CD4-positive, alpha-beta T cell (primary cell): ENCODE data around the gene ADK. TPM values are rescaled to one million over a fixed set of nuclear protein-coding genes. Genes with fewer than 3 reads are reported as not detected.
"Not testable (repeated sequence)": the region's sequence is repeated elsewhere in the genome, so short reads cannot be mapped to it uniquely, and the experiment has no call there.

Source experiments
- ATAC-seq: fragments of 200-7000 bp; cut with Tn5 transposase; one replicate; pipeline ENCODE4 v1.10.0; 2022; ENCODE audit warnings: mild to moderate bottlenecking; ENCODE audit not compliant: poor library complexity
- CTCF ChIA-PET: fragments of 350-600 bp; sonication (Branson Sonifier 250); formaldehyde crosslinking; loops from one replicate; lab custom pipeline; 2021; ENCODE audit warnings: antibody characterized with exemption, inconsistent platforms; lab: Charles Lee
- POLR2A ChIA-PET: fragments of 350-600 bp; sonication (Branson Sonifier 250); formaldehyde crosslinking; loops from one replicate; lab custom pipeline; 2021; ENCODE audit warnings: antibody characterized with exemption, inconsistent platforms; lab: Charles Lee
- DNase-seq, 14 experiments: peaks; one replicate each; pipeline ENCODE4 v3.0.0-alpha.2; 2013 to 2020; ENCODE audit warnings: mixed read lengths in 2 of 14
- H3K27ac ChIP-seq, 2 donors: one replicate each; pipeline versions ENCODE4 v1.5.1 to v1.7.0; 2013; ENCODE audit warnings: low read length in 2 of 2, low read depth in 1 of 2, mild to moderate bottlenecking in 1 of 2
- H3K27me3 ChIP-seq, 2 experiments: 1 replicate in 1 of 2; 2 replicates in 1 of 2; pipeline versions ENCODE4 v1.6.1 to v1.7.0; 2013; ENCODE audit warnings: low read length in 2 of 2, control low read depth in 1 of 2, mild to moderate bottlenecking in 1 of 2, moderate library complexity in 1 of 2; ENCODE audit not compliant: insufficient read depth in 2 of 2, control insufficient read depth in 1 of 2
- H3K36me3 ChIP-seq: one replicate; pipeline ENCODE4 v1.6.1; 2013; ENCODE audit warnings: low read length, control low read depth; ENCODE audit not compliant: insufficient read depth
- H3K4me1 ChIP-seq: one replicate; pipeline ENCODE4 v1.6.1; 2013; ENCODE audit warnings: low read length, control low read depth; ENCODE audit not compliant: insufficient read depth
- H3K4me3 ChIP-seq: one replicate; pipeline ENCODE4 v1.5.1; 2013; ENCODE audit warnings: mild to moderate bottlenecking, low read length, moderate library complexity
- H3K9me3 ChIP-seq, 2 experiments: 1 replicate in 1 of 2; 2 replicates in 1 of 2; pipeline versions ENCODE4 v1.6.1 to v1.7.0; 2013; ENCODE audit warnings: low read length in 2 of 2, mild to moderate bottlenecking in 2 of 2, control low read depth in 1 of 2, moderate library complexity in 1 of 2; ENCODE audit not compliant: control insufficient read depth in 1 of 2, insufficient read depth in 1 of 2
- H3K27ac Mint-ChIP-seq: one replicate; pipeline ENCODE4 v1.8.0; 2020; ENCODE audit warnings: mixed read lengths
- H3K27me3 Mint-ChIP-seq: one replicate; pipeline ENCODE4 v1.8.0; 2021; ENCODE audit warnings: mixed read lengths
- H3K36me3 Mint-ChIP-seq: one replicate; pipeline ENCODE4 v1.8.0; 2021; ENCODE audit warnings: low read depth, mixed read lengths
- H3K4me1 Mint-ChIP-seq: one replicate; pipeline ENCODE4 v1.8.0; 2021; ENCODE audit warnings: low read depth, mixed read lengths
- H3K4me3 Mint-ChIP-seq: one replicate; pipeline ENCODE4 v1.8.0; 2020; ENCODE audit warnings: mild to moderate bottlenecking, mixed read lengths
- H3K9me3 Mint-ChIP-seq: one replicate; pipeline ENCODE4 v1.8.0; 2020; ENCODE audit warnings: mixed read lengths
- intact Hi-C, 2 experiments: fragments of 100-400 bp; cut with DNase I in 1 of 2; cut with micrococcal nuclease in 1 of 2; formaldehyde crosslinking; loops; one replicate each; pipeline versions ENCODE4 v1.15.1 to v1.9.0; 2023 to 2025; cut with DNase I, micrococcal nuclease
- total RNA-seq, 174 experiments: library from RNA in 2 of 174; stranded (reverse) in 2 of 174; gene quantifications; one replicate each; pipeline ENCODE4 v1.2.3 and lab custom pipeline; 2021 to 2026
- TF ChIP-seq, protein P1 (sequence below): fragments of 200-600 bp; IDR thresholded peaks from one replicate; pipeline ENCODE4 v1.8.0; 2022; ENCODE audit warnings: antibody characterized with exemption, mild to moderate bottlenecking

Gene ADK
- total RNA-seq, 2 experiments from 2014 or later, result 15.3 to 17.6 TPM

DNA sequence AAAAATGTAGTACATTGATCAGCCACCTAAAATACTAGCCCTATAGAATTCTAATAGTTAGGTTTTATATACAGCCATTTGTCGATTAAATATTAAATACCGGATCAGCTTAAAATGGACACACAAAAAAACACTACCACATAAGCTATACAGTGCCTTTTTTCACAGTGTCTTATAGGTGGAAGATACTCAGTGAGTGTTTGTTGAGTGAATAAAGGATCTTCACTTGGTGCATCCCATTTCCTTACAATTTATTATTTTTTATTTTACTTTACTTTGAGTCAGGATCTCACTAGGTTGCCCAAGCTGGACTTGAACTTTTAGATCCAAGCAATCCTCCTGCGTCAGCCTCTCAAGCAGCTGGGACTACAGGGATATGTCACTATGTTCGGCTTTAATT lies 340.0 kb downstream of the ADK start:
- ChIA-PET POLR2A (no interaction called here), CTCF (no interaction called here)
- H3K36me3 Mint-ChIP-seq, result peaks cover 14% of the 10 kb centered on the region
- Histone ChIP-seq H3K4me3 (no peak overlapping the region), H3K27me3 (no peaks in the 10 kb centered on the region), H3K36me3 (no peaks in the 10 kb centered on the region), H3K27ac (no peak overlapping the region), H3K4me1 (no peaks in the 10 kb centered on the region), H3K9me3 (no peaks in the 10 kb centered on the region)
- intact Hi-C loops, result no loop called here
- no peak overlapping the region for H3K27ac Mint-ChIP-seq
- no peak for DNase-seq
- peaks cover 4% of the 10 kb centered on the region for H3K4me1 Mint-ChIP-seq
- H3K4me3 Mint-ChIP-seq, result no peak overlapping the region
- TF ChIP-seq, protein P1, sequence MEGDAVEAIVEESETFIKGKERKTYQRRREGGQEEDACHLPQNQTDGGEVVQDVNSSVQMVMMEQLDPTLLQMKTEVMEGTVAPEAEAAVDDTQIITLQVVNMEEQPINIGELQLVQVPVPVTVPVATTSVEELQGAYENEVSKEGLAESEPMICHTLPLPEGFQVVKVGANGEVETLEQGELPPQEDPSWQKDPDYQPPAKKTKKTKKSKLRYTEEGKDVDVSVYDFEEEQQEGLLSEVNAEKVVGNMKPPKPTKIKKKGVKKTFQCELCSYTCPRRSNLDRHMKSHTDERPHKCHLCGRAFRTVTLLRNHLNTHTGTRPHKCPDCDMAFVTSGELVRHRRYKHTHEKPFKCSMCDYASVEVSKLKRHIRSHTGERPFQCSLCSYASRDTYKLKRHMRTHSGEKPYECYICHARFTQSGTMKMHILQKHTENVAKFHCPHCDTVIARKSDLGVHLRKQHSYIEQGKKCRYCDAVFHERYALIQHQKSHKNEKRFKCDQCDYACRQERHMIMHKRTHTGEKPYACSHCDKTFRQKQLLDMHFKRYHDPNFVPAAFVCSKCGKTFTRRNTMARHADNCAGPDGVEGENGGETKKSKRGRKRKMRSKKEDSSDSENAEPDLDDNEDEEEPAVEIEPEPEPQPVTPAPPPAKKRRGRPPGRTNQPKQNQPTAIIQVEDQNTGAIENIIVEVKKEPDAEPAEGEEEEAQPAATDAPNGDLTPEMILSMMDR, result no peak
- H3K27me3 Mint-ChIP-seq, result no peaks in the 10 kb centered on the region
- H3K9me3 Mint-ChIP-seq, result no peaks in the 10 kb centered on the region
- ATAC-seq, result no peak

DNA sequence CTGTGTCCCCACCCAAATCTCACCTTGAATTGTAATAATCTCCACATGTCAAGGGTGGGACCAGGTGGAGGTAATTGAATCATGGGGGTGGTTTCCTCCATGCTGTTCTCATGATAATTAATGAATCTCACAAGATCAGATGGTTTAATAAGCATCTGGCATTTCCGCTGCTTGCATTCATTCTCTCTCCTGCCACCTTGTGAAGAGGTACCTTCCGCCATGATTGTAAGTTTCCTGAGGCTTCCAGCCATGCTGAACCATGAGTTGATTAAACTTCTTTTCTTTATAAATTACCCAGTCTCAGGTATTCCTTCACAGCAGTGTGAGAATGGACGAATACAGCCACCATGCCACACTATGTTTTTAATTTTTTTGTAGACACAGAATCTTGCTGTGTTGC lies 345.3 kb downstream of the ADK start:
- CTCF ChIA-PET, H3K4me1 Mint-ChIP-seq, H3K36me3 ChIP-seq, H3K27ac Mint-ChIP-seq, H3K27ac ChIP-seq, H3K27me3 Mint-ChIP-seq, H3K9me3 ChIP-seq, H3K4me3 Mint-ChIP-seq, intact Hi-C loops, H3K4me1 ChIP-seq, POLR2A ChIA-PET, DNase-seq, H3K4me3 ChIP-seq, H3K27me3 ChIP-seq, ATAC-seq, H3K9me3 Mint-ChIP-seq: not testable (repeated sequence)
- peaks cover 47% of the 10 kb centered on the region for H3K36me3 Mint-ChIP-seq

DNA sequence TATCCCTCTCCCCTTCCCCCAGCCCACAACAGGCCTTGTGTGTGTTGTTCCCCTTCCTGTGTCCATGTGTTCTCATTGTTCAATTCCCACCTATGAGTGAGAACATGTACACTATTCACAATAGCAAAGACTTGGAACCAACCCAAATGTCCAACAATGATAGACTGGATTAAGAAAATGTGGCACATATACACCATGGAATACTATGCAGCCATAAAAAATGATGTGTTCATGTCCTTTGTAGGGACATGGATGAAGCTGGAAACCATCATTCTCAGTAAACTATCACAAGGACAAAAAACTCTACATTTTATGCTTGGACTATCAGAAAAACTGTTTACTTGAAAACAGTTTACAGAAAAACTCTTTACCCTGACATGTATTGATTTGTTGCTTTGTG lies 347.6 kb downstream of the ADK start:
- H3K27me3 ChIP-seq, H3K4me1 ChIP-seq, H3K4me1 Mint-ChIP-seq, H3K27ac Mint-ChIP-seq, CTCF ChIA-PET, H3K9me3 ChIP-seq, H3K4me3 Mint-ChIP-seq, H3K9me3 Mint-ChIP-seq, ATAC-seq, H3K27me3 Mint-ChIP-seq, POLR2A ChIA-PET, H3K27ac ChIP-seq, intact Hi-C loops, DNase-seq, H3K4me3 ChIP-seq, H3K36me3 ChIP-seq: not testable (repeated sequence)
- peaks cover 62% of the 10 kb centered on the region for H3K36me3 Mint-ChIP-seq

DNA sequence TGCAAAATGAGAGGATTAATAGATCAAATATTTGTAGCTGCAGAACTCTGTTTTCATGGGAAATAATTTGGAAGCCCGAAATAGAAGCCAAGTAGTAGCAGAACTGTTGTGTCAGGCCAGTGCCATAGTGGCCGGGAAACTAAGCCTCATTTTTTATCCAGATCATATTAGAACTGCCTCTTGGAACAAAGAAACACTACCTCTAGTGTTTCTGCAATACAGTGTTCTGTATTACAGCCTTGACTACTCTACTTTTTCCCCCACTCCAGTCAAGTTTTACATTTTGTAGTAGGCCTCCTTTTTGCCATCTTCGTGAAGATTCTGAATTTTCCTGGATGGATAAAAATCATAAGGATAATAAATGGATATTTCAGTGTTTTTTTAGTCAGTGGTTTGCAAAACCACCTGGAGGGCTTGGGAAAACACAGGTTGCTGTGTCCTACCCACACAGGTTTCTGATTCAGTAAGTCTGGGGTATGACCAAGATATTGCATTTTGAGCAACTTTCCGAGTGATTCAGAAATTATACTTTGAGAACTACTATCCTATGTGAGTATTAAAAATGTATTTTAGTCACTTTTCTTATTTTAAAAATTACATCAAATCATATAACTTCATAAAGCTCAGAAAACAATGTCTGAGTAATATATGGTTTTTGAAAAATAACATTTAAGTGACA lies 349.1 kb downstream of the ADK start:
- ChIA-PET POLR2A (no interaction called here), CTCF (no interaction called here)
- no peaks in the 10 kb centered on the region for H3K27me3 Mint-ChIP-seq
- no peak overlapping the region for H3K27ac ChIP-seq
- TF ChIP-seq, protein P1, result no peak
- no peak overlapping the region for H3K4me3 ChIP-seq
- ATAC-seq (no peak), DNase-seq (no peak)
- intact Hi-C loops, result no loop called here
- H3K4me1 ChIP-seq, result no peaks in the 10 kb centered on the region
- H3K27ac Mint-ChIP-seq, result no peak overlapping the region
- peaks cover 66% of the 10 kb centered on the region for H3K36me3 Mint-ChIP-seq
- H3K9me3 ChIP-seq, result peaks cover 0 to 5% of the 10 kb centered on the region in 2 experiments
- no peak overlapping the region for H3K4me3 Mint-ChIP-seq
- H3K27me3 ChIP-seq, result no peaks in the 10 kb centered on the region
- peaks cover 14% of the 10 kb centered on the region for H3K4me1 Mint-ChIP-seq
- H3K9me3 Mint-ChIP-seq, result peaks cover 2% of the 10 kb centered on the region
- H3K36me3 ChIP-seq, result peaks cover 3% of the 10 kb centered on the region
